Umbilical cord (tissue), 2 donors: ENCODE data around the gene EDDM3A. TPM values are rescaled to one million over a fixed set of nuclear protein-coding genes. Genes with fewer than 3 reads are reported as not detected.
A peak's percentile ranks its signal among the peaks of the same experiment; 100 is the strongest.
"Not testable (repeated sequence)": the region's sequence is repeated elsewhere in the genome, so short reads cannot be mapped to it uniquely, and the experiment has no call there.

ENCODE experiments used
- DNase-seq: peaks from one replicate; pipeline ENCODE4 v3.0.0-alpha.2; 2015; ENCODE audit warnings: low spot score
- total RNA-seq: library from RNA; depleted of rRNA; stranded (reverse); fragments of >200 nt; gene quantifications from one replicate; pipeline ENCODE4 v1.2.3, GENCODE V29; 2014; ENCODE audit warnings: low replicate concordance; ENCODE audit not compliant: insufficient read depth

Gene EDDM3A
- total RNA-seq, 1 donor from 2014 or later = not detected

- DNase-seq = peak; percentile 42
Measured at GRCh38 chr14:20732979-20733635, 12.6 kb upstream of the EDDM3A start.

GRCh38 chr14:20733684-20734429 lies 11.8 kb upstream of the EDDM3A start:
- peak; percentile 65 for DNase-seq

- peak; percentile 27 for DNase-seq
Measured at GRCh38 chr14:20734430-20734806, 11.3 kb upstream of the EDDM3A start.

GRCh38 chr14:20738292-20738691 lies 7.4 kb upstream of the EDDM3A start:
- not testable (repeated sequence) for DNase-seq

- DNase-seq = no peak
Measured at GRCh38 chr14:20742132-20742531, 3.6 kb upstream of the EDDM3A start.

- peak; percentile 10 for DNase-seq
Measured at GRCh38 chr14:20743556-20743955, 2.1 kb upstream of the EDDM3A start.

- no peak for DNase-seq
Measured at GRCh38 chr14:20746566-20746965, 879 bp downstream of the EDDM3A start.

GRCh38 chr14:20748439-20748838 lies 2.8 kb downstream of the EDDM3A start:
- no peak for DNase-seq

GRCh38 chr14:20750194-20750593 lies 4.5 kb downstream of the EDDM3A start:
- no peak for DNase-seq

DNA sequence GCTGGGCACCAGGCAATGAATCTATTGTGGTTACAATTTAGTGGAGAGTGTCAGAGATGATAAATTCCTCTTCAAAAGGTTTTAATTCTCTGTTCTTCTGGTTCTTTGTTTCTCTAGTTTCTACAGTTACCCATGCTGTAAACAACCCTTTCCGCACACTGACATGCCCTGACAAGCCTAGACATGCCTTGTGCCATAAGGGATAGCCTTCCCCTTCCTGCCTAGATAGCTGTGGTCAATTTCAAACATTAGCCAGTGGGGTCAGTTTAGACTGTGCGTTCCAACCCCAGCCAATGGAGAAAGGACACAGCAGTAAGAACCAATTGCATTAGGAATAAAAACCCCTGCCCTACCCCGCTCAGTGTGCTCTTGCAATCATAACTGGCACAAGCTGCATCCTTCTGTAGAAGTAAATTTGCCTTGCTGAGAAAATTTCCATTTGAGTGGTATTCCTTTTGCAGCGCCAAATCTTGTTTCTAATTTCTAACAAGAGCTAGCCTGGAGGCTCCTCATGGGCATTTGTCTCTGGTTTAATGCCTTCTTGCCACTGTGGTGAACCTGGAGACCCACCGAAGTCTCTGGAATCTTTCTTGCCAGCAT lies 6.4 kb downstream of the EDDM3A start:
- no peak for DNase-seq

- no peak for DNase-seq
Measured at GRCh38 chr14:20754308-20754707, 8.6 kb downstream of the EDDM3A start.

DNA sequence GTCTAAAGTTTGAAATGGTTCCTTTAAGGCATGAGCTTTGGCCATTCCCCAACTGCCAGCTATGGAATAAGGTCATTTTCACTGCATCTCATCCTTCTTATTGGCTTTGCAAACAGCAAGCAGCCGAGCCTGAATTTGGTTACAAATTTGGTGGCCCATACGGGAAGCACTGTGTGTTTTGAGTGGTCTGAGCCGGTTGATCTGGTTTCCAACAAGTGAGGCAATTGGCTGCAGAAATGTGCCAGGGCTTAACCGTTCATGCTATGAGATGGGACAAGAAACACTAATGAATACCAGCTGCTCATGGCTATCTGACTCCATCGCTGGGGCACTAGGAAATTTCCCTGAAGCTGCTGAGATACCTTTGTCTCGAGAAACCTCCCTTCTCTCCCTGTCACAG lies 9.3 kb downstream of the EDDM3A start:
- DNase-seq = no peak

DNA sequence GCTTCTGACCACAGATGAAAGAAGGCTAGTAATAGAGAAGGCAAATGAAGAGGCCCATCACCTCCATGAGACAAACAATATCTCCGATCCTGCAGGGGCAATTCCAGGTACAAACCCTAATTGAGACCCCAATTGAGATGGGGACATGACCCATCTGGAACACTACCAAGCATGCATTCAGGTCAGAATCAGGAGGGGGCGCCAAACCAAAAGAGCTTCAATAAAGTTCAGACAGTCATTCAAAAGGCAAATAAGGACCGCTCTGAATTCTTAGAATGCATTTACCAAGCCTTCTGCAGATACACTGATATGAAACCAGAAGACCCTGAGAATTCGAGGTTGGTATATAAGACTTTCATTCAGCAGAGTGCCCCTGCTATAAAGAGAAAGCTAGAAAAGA lies 12.3 kb downstream of the EDDM3A start:
- DNase-seq = peak; percentile 9

DNA sequence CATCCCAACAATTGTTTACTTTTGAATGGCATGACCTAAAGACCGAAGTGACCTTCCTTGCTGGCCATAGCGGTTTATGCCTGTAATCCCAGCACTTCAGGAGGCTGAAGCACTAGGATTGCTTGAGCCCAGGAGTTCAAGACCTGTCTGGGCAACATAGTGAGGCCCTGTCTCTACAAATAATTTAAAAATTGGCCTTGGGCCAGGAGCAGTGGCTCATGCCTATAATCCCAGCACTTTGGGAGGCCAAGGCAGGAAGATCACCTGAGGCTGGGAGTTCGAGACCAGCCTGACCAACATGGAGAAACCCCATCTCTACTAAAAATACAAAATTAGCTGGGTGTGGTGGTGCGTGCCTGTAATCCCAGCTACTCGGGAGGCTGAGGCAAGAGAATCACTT lies 13.8 kb downstream of the EDDM3A start:
- not testable (repeated sequence) for DNase-seq

DNA sequence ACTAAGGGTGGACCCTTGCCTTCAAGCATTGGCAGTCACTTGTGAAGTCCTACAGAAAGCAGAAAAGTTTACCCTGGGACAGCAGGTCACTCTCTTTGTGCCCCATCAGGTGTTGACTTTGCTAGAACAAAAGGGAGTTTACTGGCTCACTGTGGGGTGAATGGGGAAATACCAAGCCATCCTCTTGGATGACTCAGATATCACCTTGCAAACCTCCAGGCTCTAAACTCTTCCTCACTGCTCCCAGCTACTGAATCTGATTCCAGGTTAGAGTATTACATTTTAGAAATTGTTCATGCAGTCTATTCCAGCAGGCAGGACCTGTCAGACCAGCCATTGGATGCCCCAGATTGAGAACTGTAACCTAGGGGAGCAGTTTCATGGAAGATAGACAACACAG lies 15.3 kb downstream of the EDDM3A start:
- no peak for DNase-seq

GRCh38 chr14:20768593-20768892 lies 22.9 kb downstream of the EDDM3A start:
- no peak for DNase-seq

DNA sequence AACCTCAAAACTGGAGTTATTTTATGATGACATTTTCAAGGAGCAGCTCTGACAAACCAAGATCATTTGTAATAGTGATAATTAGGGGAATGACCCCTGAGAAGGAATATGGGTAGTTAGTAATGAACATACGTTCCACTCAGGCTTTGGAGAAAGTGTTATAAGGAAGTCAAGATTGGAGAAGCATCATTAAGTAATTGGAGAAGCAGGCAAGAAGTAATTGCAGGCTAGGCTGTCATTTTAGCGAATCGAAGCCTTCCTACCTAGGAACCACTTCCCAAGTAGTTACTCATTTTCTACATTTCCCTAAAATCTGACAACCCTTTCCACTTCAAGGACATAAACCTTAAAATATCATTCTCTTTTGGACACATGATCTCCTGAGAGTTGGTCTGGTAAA lies 23.7 kb downstream of the EDDM3A start:
- DNase-seq = no peak

DNA sequence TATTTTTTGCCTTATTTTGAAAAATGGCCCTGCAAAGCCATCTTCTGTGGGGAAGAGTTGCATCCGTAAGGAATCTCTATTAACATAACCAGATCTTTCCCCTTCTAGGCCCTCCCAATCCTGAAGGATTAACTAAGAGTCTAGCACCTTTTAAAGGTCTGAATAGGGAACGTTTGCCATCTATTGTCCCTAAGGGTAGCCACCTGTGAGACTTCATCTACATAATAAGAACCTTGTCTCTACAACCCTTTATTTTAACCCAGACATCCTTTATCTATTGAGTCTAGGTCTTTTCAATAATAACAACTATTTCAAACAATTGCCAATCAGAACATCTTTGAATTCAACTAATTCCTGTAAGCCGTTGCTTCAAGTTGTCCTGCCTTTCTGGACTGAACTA lies 27.0 kb downstream of the EDDM3A start:
- DNase-seq = no peak

GRCh38 chr14:20774258-20774824 lies 28.7 kb downstream of the EDDM3A start:
- no peak for DNase-seq

DNA sequence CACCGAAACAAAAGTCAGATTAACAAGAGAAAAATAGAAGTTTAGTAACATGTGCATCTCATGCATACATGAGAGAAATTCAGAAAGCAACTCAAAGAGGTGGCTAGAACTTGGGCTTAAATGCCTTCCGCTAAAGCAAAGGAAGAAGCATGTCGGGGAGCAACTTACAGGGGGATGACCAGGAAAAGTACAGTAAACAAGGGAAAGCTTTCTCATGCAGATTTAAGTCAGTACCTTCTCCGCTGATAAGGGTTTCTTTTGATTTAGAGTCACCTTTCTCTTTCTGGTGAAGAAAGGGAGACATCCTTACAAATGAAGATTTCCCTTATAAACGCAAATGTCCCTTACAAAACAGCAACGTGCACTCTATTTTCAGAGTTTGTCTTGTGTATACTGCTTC lies 29.4 kb downstream of the EDDM3A start:
- DNase-seq = no peak

DNA sequence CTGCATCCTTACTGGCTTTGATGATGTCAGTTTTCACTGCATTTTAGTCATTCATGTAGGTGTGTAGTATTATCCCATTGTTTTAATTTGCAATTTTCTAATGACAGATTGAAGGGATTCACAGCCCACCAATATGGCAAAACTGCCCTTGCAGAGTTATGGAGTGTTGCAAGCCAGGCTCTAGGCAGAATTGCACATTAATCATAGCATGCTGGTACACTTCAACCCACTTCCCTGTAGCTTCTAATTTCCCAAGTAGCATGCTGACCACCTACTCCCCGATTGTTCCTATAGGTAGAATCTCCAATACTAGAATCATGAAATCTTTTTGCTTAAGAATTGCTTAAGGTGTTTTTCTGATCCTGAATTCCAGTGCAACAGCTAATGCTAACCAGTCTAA lies 30.2 kb downstream of the EDDM3A start:
- DNase-seq = no peak

GRCh38 chr14:20781803-20782202 lies 36.1 kb downstream of the EDDM3A start:
- DNase-seq = no peak
